Stimulated activated CD4-positive, alpha-beta T cell treated with anti-CD3 and anti-CD28 coated beads, Interleukin-1b, Interleukin-23, amount 100 ng/mL, for 4 hours (primary cell): ENCODE measurements around the gene HS1BP3.

Experiments used
- DNase-seq, 2 donors: peaks; one replicate each; pipeline ENCODE4 v3.0.0-alpha.2; 2020; ENCODE audit warnings: low read depth in 2 of 2

Gene HS1BP3

DNA sequence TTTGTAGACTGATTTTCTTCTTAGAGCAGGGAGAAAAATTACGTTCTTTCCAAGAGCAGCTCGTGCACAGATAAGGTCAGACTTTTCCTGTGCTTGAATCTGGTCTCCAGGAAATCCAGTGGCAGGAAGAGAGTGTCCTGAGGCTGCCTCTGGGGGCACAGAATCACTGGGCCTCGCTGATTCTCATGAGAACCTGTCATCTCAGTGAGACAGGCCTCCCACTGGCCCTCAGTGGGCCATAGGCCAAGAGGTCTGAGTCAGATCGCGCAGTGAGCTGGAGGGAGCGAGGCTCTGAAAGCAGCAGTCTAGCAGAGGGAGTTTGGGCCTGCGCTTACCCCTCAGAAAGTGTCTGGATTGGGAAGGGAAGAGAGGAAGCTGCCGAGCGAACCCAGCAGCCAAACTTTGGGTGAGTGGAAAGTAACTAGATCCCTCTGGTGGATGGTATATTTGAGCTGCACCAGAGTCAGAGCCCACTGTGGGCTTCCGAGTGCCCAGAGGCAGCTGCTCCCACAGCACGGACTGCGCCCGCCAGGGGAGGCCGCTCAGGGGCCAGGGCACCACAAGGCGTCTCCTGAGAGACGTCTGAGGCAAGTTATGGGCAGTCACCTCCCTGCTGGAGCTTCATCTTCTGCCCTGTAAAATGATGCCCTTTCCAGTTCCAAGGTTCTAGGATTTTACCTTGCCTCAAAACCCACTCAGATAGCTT, 24.2 kb upstream of the HS1BP3 start:
- DNase-seq = no peak

DNA sequence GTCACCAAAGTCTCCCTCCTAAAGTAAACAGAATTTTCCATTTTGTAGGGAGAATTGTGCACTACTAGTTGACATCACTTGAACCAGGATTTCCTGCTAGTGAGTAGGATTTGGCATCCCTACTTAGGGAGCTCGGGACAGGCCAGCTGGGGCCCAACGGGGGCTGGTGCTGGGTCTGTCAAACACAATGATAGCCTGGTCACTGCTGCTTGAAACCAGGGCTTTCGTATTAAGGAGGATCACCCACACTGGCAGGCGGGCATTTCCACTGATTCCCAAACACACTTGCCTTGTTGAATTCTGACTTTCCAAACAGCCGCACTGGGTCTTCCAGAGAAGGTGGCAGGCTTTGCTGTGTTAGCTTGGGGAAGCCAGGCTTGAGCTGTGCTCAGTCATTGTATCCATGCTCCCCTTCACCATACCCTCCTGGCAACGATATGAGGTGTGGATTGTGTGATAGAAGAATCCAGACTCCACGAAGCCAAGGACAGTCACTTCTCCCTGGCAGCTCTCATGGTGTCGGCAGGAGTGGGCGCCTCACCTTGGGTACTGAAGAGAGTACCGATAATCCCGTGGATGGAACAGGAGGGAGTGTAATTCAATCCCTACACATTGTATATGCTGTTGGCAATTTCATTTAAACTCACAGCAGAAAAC, 23.5 kb upstream of the HS1BP3 start:
- DNase-seq = no peak

GRCh38 chr2:20673686-20674308, 22.9 kb upstream of the HS1BP3 start:
- DNase-seq = no peak

DNA sequence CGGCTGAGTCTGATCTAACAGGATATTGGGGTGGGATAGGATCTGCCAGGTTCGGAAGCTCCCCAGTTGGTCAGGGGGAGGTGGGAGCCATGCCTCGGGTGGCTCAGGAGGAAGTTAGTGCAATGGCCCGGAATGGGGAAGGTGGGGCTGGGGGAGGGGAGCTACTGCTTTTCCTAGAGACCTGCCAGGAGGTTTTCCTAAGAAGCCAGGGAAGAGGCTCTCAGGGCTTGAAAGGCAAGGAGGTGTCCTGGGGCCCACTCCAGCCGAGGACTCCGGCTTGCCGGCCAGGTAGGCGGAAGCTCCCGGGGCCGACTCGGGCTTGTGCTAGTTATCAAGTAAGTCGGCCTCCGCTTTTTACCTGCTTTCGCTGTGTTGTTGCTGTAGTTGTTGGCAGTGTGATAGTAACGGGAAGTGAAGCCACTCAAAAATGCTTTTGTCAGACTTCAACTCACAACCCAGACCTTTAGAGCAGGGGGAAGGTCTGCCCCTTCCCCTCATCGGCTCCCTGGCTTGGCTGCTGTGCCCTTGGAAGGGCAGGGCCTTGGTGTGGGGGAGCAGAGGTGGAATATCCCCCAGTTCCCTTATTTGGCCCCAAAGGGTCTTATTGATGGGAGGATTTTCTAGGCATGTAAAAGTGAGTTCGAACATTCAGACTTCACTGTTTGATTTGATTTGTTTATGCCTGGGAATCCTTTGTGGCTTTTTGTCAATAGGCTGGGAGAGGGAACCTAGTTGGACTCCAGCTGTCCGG, 21.5 kb upstream of the HS1BP3 start:
- no peak for DNase-seq

GRCh38 chr2:20671736-20672080, 20.8 kb upstream of the HS1BP3 start:
- DNase-seq = no peak

- DNase-seq = no peak
Measured at GRCh38 chr2:20671036-20671735, 20.3 kb upstream of the HS1BP3 start.

GRCh38 chr2:20670315-20671035, 19.6 kb upstream of the HS1BP3 start:
- DNase-seq = no peak

DNA sequence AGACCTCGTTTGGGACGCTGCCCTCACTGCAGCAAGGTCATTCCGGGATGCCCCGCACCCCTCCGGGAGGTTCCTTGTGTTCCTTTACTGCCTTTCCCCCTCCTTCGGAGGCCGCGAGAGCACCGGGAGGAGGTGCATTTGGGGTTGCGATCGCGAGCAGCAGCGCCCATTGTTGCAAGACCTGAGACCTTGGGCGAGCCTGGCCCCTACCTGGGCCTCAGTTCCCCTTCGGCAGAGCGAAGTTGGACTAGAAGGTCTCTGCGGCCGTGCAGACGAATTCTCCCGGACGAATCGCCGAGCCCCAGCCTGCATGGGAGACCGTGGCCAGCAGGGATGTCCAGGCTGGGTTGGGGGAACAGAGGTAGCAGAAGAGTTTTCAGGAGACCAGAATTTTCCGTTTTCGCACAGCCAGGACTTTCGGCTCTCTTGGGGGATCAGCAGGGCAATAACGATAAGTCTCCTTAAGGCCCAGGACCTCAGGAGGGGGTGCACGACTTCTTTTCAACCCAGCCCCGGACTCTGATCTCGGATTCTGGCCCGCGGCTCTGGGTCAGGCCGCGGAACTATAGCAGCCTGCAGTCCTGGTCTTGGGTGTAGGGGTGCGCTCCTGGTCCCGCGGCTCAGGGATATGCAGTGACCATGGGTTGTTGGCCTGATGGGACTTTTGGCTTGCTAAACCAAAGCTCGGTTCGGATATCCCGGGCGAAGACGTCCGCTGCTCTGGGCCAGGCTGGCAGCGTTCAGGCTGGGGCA, 18.8 kb upstream of the HS1BP3 start:
- no peak for DNase-seq

- no peak for DNase-seq
Measured at GRCh38 chr2:20668871-20669475, 18.1 kb upstream of the HS1BP3 start.

DNA sequence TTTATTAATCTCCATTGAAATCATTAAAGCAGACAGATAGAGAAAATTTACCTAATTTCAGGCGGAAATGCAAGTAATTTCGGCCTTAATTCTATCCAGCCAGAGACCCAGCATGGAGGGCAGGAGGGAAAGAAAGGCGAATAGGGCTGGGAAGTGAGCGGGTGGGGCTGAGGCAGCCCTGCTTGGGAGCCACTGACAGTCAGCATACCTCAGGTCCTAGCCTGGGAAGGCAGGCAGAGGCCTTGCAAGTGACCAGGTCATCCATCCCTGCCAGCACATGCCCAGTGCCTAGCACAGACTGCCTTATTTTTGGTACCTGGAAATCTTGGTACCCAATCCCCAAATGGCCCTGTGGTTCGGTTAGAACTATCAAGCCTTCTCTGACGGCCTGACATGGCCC, 17.6 kb upstream of the HS1BP3 start:
- no peak for DNase-seq

DNA sequence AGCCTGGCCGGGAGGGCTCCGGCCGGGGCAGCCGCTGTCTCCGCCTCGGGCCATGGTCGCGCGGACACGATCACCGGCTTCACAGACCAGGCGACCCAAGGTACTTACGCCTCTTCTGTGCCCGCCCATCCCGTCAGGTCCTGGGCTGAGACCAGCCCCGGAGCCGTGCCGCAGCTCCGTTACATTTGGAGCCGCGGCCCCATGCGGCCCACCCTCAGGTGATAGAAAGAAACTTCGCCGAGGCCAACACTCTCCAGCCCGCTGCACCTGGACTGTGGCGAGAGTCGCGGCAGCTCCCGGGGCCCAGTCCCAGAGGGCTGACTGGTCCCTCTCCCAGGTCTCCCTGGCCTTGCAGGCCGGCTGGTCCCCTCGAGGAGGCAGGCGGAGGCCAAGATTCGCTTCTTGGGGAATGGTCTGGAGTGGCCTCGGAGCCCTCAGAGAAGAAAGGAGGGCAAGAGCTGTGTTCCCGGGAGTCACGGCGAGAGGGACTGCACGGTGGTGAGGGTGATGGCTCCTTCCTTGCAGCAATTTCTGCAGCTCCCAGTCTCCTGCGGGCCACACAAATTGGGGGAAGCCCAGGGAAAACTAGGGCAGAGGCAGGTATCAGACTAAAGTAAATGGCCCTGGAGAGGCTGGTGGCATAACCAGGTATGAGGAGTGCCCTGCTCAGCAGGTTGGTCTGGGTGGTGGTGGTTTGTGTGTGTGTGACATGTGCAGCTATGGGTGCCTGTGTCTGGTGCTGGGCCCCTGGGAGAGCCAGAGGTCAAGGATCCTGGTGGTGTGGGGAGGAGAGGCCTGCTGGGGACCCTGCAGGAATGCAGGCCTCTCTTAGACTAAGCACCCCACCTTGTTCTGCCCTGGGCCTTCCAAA, 16.9 kb upstream of the HS1BP3 start:
- DNase-seq = no peak

DNA sequence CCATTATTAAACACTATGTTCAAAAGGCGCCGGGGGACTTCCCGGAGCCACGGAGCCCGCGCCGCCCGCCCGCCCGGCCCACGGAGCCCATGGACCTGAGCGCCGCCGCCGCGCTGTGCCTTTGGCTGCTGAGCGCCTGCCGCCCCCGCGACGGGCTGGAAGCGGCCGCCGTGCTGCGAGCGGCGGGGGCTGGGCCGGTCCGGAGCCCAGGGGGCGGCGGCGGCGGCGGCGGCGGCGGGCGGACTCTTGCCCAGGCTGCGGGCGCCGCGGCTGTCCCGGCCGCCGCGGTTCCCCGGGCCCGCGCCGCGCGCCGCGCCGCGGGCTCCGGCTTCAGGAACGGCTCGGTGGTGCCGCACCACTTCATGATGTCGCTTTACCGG, 16.2 kb upstream of the HS1BP3 start:
- DNase-seq = no peak

DNA sequence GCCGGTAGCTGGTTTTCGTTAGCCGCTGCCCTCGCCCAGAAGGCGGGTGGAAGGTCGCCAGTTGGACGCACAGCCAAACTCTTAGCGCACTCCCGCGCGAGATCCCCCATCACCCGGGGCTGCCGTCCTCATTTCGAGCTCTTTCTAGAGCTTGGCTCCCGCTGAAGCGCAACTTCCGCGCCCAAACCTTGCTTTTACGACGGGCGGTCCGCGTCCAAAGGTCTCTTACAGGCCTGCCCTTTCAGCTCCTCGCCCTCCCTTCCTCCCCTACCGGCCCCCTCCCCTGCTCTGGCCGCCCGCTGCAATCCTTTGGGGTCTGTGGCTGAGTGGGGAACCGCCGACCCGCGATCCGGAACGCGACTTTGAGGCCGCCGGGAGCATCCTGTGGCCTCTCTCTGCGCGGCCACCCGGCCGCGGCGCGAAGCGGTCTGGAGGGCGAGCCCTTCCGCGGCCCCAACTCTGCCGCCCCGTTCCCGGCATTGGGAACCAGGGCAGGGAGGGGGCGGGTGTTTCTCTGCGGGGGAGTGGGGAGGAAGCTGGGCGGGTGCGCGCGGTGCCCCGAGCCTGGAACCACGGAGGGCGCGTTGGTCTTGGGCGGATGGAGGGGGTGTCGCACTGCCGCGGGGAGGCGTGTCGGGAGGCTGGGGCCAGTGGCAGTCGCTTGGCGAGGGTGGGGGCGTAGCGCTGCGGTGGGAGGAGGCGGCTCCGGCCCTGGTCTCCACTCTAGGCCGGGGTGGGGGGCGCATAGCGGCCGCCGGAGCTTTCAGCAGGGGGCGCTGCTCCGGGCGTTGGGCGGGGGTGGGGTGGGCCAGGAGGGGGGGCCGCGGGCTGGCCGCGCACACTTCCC, 15.6 kb upstream of the HS1BP3 start, which contains the start of gene GDF7:
Gene GDF7 (plus strand): TSS at position 841 of the 847 bp plus-strand sequence. CDS start 96 bp downstream, outside the sequence.
- DNase-seq = no peak

- DNase-seq = no peak
Measured at GRCh38 chr2:20666005-20666303, 15.1 kb upstream of the HS1BP3 start.

- DNase-seq = no peak
Measured at GRCh38 chr2:20665243-20666004, 14.5 kb upstream of the HS1BP3 start.

DNA sequence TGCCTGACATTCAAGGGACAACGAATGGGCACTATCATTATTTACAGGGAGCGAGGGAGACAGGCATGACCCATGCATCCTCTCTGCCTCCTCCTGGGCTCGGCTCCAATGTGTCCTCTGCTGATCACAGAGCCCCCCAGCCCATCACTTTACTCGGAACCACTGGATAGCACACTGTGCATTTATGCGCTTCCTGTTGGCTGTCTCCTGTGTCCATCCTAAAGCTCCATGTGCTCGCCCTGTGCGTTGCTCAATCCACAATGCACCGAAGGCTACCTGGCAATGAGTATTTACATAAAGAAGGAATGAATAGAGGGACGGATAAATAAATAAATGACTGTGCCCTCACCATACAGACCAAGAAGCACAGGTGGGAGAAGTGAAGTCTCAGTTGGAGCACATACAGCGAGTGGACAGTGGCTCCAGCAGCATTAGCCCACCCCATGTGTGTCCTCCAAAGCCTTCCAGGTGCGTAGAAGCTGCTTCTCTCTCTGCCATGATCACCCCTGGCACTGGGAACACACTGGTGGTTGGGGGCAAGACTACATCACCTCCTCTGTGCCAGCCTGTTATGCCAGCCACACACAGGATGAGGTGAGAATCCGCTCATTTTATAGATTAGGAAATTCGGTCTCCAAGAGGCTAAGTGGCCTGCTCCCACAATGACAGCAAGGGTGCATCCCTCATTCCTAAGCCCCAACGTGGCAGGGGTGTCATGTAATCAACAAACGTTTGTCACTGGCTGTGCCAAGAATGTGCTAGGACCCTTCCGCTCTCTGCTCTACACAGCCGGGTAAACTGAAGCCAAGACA, 13.7 kb upstream of the HS1BP3 start:
- DNase-seq = no peak

GRCh38 chr2:20664071-20664390, 13.1 kb upstream of the HS1BP3 start:
- no peak for DNase-seq
